HEK293 (cell line): ENCODE data around the gene ENHO.

Experiments used
- CTCF ChIA-PET: fragments of 350-600 bp; formaldehyde crosslinking; extraction: SDS; loops from one replicate; lab custom pipeline; 2021; ENCODE audit warnings: antibody characterized with exemption; lab: Yijun Ruan, JAX
- POLR2A ChIA-PET: fragments of 300-600 bp; formaldehyde crosslinking; extraction: SDS; loops from one replicate; lab custom pipeline; 2020; ENCODE audit warnings: antibody characterized with exemption, inconsistent platforms; lab: Yijun Ruan, JAX
- H3K27ac ChIP-seq: fragments of 200-500 bp; sonication (Bioruptor generic); 2 replicates; pipeline ENCODE4 v1.5.1; 2014; ENCODE audit warnings: low read depth, low read length, control low read depth, inconsistent platforms; ENCODE audit errors: extremely low read depth
- H3K36me3 ChIP-seq, 2 experiments: fragments of 200-500 bp in 1 of 2; sonication (Bioruptor generic) in 1 of 2; 1 replicate in 1 of 2; 2 replicates in 1 of 2; pipeline ENCODE4 v1.5.1; 2014 to 2017; ENCODE audit warnings: inconsistent platforms in 2 of 2, low read length in 2 of 2; ENCODE audit not compliant: control insufficient read depth in 2 of 2, insufficient read depth in 1 of 2
- H3K4me1 ChIP-seq: fragments of 200-500 bp; sonication (Bioruptor generic); 2 replicates; pipeline ENCODE4 v1.5.1; 2014; ENCODE audit warnings: mild to moderate bottlenecking, low read length, inconsistent platforms; ENCODE audit not compliant: control insufficient read depth, insufficient read depth
- H3K4me3 ChIP-seq: 2 replicates; pipeline ENCODE4 v1.5.1; 2011; ENCODE audit warnings: low read depth, mild to moderate bottlenecking, control low read depth, low read length, moderate library complexity
- H3K9me3 ChIP-seq: fragments of 200-500 bp; sonication (Bioruptor generic); 2 replicates; pipeline ENCODE4 v1.5.1; 2014; ENCODE audit warnings: low read depth, low read length, inconsistent platforms; ENCODE audit not compliant: control insufficient read depth, insufficient read depth
- BCL11A ChIP-seq: fragments of 450-650 bp; formaldehyde crosslinking; IDR thresholded peaks from 2 replicates; pipeline ENCODE4 v1.5.1; 2016; ENCODE audit warnings: low read depth, missing biosample characterization, missing genetic modification characterization
- CTCF ChIP-seq: fragments of 450-650 bp; formaldehyde crosslinking; IDR thresholded peaks from 2 replicates; pipeline ENCODE4 v1.5.1; 2016; ENCODE audit warnings: missing biosample characterization, missing genetic modification characterization
- GLI4 ChIP-seq: fragments of 450-650 bp; formaldehyde crosslinking; IDR thresholded peaks from 2 replicates; pipeline ENCODE4 v1.5.1; 2016; ENCODE audit warnings: missing biosample characterization, missing genetic modification characterization
- IKZF3 ChIP-seq: fragments of 450-650 bp; IDR thresholded peaks from 2 replicates; pipeline ENCODE4 v1.5.0; 2018; ENCODE audit warnings: missing biosample characterization, mild to moderate bottlenecking, missing genetic modification characterization, moderate library complexity
- KLF9 ChIP-seq: fragments of 450-650 bp; formaldehyde crosslinking; IDR thresholded peaks from 2 replicates; pipeline ENCODE4 v1.5.1; 2016; ENCODE audit warnings: missing biosample characterization, missing genetic modification characterization, low read depth
- TCF7L2 ChIP-seq: IDR thresholded peaks from 2 replicates; pipeline ENCODE4 v1.6.1; 2011; ENCODE audit warnings: low read depth, mild to moderate bottlenecking, inconsistent platforms, low read length, moderate library complexity, borderline replicate concordance
- ZBTB48 ChIP-seq: fragments of 450-650 bp; formaldehyde crosslinking; IDR thresholded peaks from 2 replicates; pipeline ENCODE4 v1.5.1; 2016; ENCODE audit warnings: missing biosample characterization, missing genetic modification characterization
- ZBTB8A ChIP-seq: fragments of 450-650 bp; formaldehyde crosslinking; IDR thresholded peaks from 2 replicates; pipeline ENCODE4 v1.5.1; 2016; ENCODE audit warnings: missing biosample characterization, missing genetic modification characterization
- ZFHX2 ChIP-seq: fragments of 450-650 bp; formaldehyde crosslinking; conservative IDR thresholded peaks from 2 replicates; pipeline ENCODE4 v1.5.1; 2016; ENCODE audit warnings: missing biosample characterization, missing genetic modification characterization
- ZNF175 ChIP-seq: fragments of 450-650 bp; formaldehyde crosslinking; IDR thresholded peaks from 2 replicates; pipeline ENCODE4 v1.5.1; 2016; ENCODE audit warnings: missing biosample characterization, missing genetic modification characterization
- ZNF202 ChIP-seq: fragments of 450-650 bp; formaldehyde crosslinking; IDR thresholded peaks from 2 replicates; pipeline ENCODE4 v1.5.1; 2016; ENCODE audit warnings: missing biosample characterization, missing genetic modification characterization, borderline replicate concordance
- ZNF223 ChIP-seq: fragments of 450-650 bp; formaldehyde crosslinking; IDR thresholded peaks from 2 replicates; pipeline ENCODE4 v1.5.1; 2016; ENCODE audit warnings: missing biosample characterization, missing genetic modification characterization
- ZNF248 ChIP-seq: fragments of 450-650 bp; formaldehyde crosslinking; IDR thresholded peaks from 2 replicates; pipeline ENCODE4 v1.5.1; 2017; ENCODE audit warnings: missing biosample characterization, missing genetic modification characterization
- ZNF280C ChIP-seq: fragments of 450-650 bp; formaldehyde crosslinking; IDR thresholded peaks from 2 replicates; pipeline ENCODE4 v1.5.1; 2016; ENCODE audit warnings: missing biosample characterization, missing genetic modification characterization
- ZNF292 ChIP-seq: fragments of 450-650 bp; formaldehyde crosslinking; IDR thresholded peaks from 2 replicates; pipeline ENCODE4 v1.5.1; 2016; ENCODE audit warnings: low read depth, missing biosample characterization, missing genetic modification characterization, borderline replicate concordance
- ZNF302 ChIP-seq: fragments of 450-650 bp; formaldehyde crosslinking; IDR thresholded peaks from 2 replicates; pipeline ENCODE4 v1.5.1; 2016; ENCODE audit warnings: missing biosample characterization, missing genetic modification characterization, low read depth
- ZNF335 ChIP-seq: fragments of 450-650 bp; formaldehyde crosslinking; conservative IDR thresholded peaks from 2 replicates; pipeline ENCODE4 v1.5.1; 2016; ENCODE audit warnings: missing biosample characterization, missing genetic modification characterization
- ZNF362 ChIP-seq: fragments of 450-650 bp; formaldehyde crosslinking; IDR thresholded peaks from 2 replicates; pipeline ENCODE4 v1.5.1; 2016; ENCODE audit warnings: missing biosample characterization, missing genetic modification characterization
- ZNF404 ChIP-seq: fragments of 450-650 bp; formaldehyde crosslinking; IDR thresholded peaks from 2 replicates; pipeline ENCODE4 v1.5.1; 2017; ENCODE audit warnings: missing biosample characterization, missing genetic modification characterization
- ZNF433 ChIP-seq: fragments of 450-650 bp; formaldehyde crosslinking; IDR thresholded peaks from 2 replicates; pipeline ENCODE4 v1.5.1; 2016; ENCODE audit warnings: missing biosample characterization, missing genetic modification characterization, low read depth
- ZNF488 ChIP-seq: fragments of 450-650 bp; formaldehyde crosslinking; IDR thresholded peaks from 2 replicates; pipeline ENCODE4 v1.5.1; 2016; ENCODE audit warnings: missing biosample characterization, missing genetic modification characterization
- ZNF501 ChIP-seq: fragments of 450-650 bp; formaldehyde crosslinking; IDR thresholded peaks from 2 replicates; pipeline ENCODE4 v1.5.1; 2016; ENCODE audit warnings: missing biosample characterization, missing genetic modification characterization
- ZNF549 ChIP-seq: fragments of 450-650 bp; IDR thresholded peaks from 2 replicates; pipeline ENCODE4 v1.5.1; 2018; ENCODE audit warnings: missing biosample characterization, missing genetic modification characterization, mild to moderate bottlenecking, inconsistent platforms, moderate library complexity
- ZNF610 ChIP-seq: fragments of 450-650 bp; formaldehyde crosslinking; IDR thresholded peaks from 2 replicates; pipeline ENCODE4 v1.5.1; 2016; ENCODE audit warnings: missing biosample characterization, missing genetic modification characterization, borderline replicate concordance
- ZNF692 ChIP-seq: fragments of 450-650 bp; formaldehyde crosslinking; IDR thresholded peaks from 2 replicates; pipeline ENCODE4 v1.5.1; 2016; ENCODE audit warnings: missing biosample characterization, missing genetic modification characterization
- ZSCAN16 ChIP-seq: fragments of 450-650 bp; formaldehyde crosslinking; IDR thresholded peaks from 2 replicates; pipeline ENCODE4 v1.5.1; 2016; ENCODE audit warnings: missing biosample characterization, missing genetic modification characterization
- ZSCAN18 ChIP-seq: fragments of 450-650 bp; formaldehyde crosslinking; IDR thresholded peaks from 2 replicates; pipeline ENCODE4 v1.5.1; 2016; ENCODE audit warnings: missing biosample characterization, missing genetic modification characterization
- ZSCAN4 ChIP-seq: fragments of 450-650 bp; formaldehyde crosslinking; IDR thresholded peaks from 2 replicates; pipeline ENCODE4 v1.5.1; 2017; ENCODE audit warnings: missing biosample characterization, missing genetic modification characterization

The ENHO gene

GRCh38 chr9:34486572-34486971, 36.2 kb downstream of the ENHO start:
- TF ChIP-seq ZNF335 (no peak), ZNF692 (tag by site-specific recombination) (no peak), TCF7L2 (no peak), ZNF202 (no peak), ZNF223 (no peak), ZNF248 (tag by site-specific recombination) (no peak), ZFHX2 (no peak), ZNF610 (no peak), ZSCAN16 (tag by site-specific recombination) (no peak), ZBTB48 (tag by site-specific recombination) (no peak), ZNF175 (tag by site-specific recombination) (no peak), ZNF404 (tag by site-specific recombination) (no peak), ZNF549 (tag by site-specific recombination) (no peak), ZBTB8A (tag by site-specific recombination) (no peak), GLI4 (tag by site-specific recombination) (no peak), ZNF292 (tag by site-specific recombination) (no peak), ZNF302 (no peak)
- H3K36me3 ChIP-seq, result no peaks in the 10 kb centered on the region
- ChIA-PET CTCF (interaction anchor here (0.9 kb wide), 1 partner anchor 83 kb away, joined by 3 read pairs; no protein-coding TSS in a partner anchor), POLR2A (no interaction called here)
- H3K27ac ChIP-seq, result no peak overlapping the region
- H3K9me3 ChIP-seq, result no peaks in the 10 kb centered on the region
- no peaks in the 10 kb centered on the region for H3K4me1 ChIP-seq
- H3K4me3 ChIP-seq, result no peak overlapping the region

- Histone ChIP-seq H3K27ac (no peak overlapping the region), H3K4me3 (no peak overlapping the region), H3K4me1 (no peaks in the 10 kb centered on the region), H3K9me3 (no peaks in the 10 kb centered on the region), H3K36me3 (no peaks in the 10 kb centered on the region)
- ChIA-PET POLR2A (no interaction called here), CTCF (interaction anchor here (0.9 kb wide), 1 partner anchor 82 kb away, joined by 3 read pairs; no protein-coding TSS in a partner anchor)
- TF ChIP-seq ZSCAN18 (tag by site-specific recombination) (no peak), BCL11A (no peak), ZNF292 (tag by site-specific recombination) (no peak), ZNF280C (no peak), ZNF501 (tag by site-specific recombination) (no peak), KLF9 (tag by site-specific recombination) (no peak), IKZF3 (tag by site-specific recombination) (no peak), ZSCAN4 (tag by site-specific recombination) (no peak), CTCF (tag by site-specific recombination) (no peak), ZNF362 (tag by site-specific recombination) (no peak), ZNF433 (tag by site-specific recombination) (no peak), ZNF488 (tag by site-specific recombination) (no peak)
These were observed 37.0 kb downstream of the ENHO start for GRCh38 chr9:34485822-34486221.
